GM18861 (cell line): ENCODE results near the gene EVA1C.
"Not testable (repeated sequence)": the region's sequence is repeated elsewhere in the genome, so short reads cannot be mapped to it uniquely, and the experiment has no call there.

Source experiments
- ATAC-seq: cut with Tn5 transposase; IDR thresholded peaks from one replicate; pipeline ENCODE4 v1.9.1; 2021; ENCODE audit not compliant: unreplicated experiment

The EVA1C gene

GRCh38 chr21:32558106-32558505 lies 145.6 kb downstream of the EVA1C start:
- ATAC-seq, result no peak

GRCh38 chr21:32559006-32559610 lies 146.6 kb downstream of the EVA1C start:
- ATAC-seq, result no peak

GRCh38 chr21:32560896-32561295 lies 148.4 kb downstream of the EVA1C start:
- no peak for ATAC-seq

GRCh38 chr21:32561476-32561875 lies 149.0 kb downstream of the EVA1C start:
- ATAC-seq, result not testable (repeated sequence)

GRCh38 chr21:32562426-32562825 lies 149.9 kb downstream of the EVA1C start:
- no peak for ATAC-seq

- ATAC-seq, result no peak
Observed at GRCh38 chr21:32562915-32563314, 150.4 kb downstream of the EVA1C start.
